Retinal pigment epithelial cell (primary cell): ENCODE measurements around the gene CHEK1.

Source experiments
- DNase-seq: peaks from one replicate; pipeline ENCODE4 v3.0.0-alpha.2; 2010; ENCODE audit warnings: low read depth
- H3K4me3 ChIP-seq: 2 replicates; pipeline ENCODE4 v1.5.1; 2011; ENCODE audit warnings: mild to moderate bottlenecking, low read length, control low read depth, moderate library complexity
- TF ChIP-seq, protein P1 (sequence below): conservative IDR thresholded peaks from 2 replicates; pipeline ENCODE4 v1.5.1; 2011; ENCODE audit warnings: low read depth, low read length, control low read depth, inconsistent platforms

Gene CHEK1

DNA sequence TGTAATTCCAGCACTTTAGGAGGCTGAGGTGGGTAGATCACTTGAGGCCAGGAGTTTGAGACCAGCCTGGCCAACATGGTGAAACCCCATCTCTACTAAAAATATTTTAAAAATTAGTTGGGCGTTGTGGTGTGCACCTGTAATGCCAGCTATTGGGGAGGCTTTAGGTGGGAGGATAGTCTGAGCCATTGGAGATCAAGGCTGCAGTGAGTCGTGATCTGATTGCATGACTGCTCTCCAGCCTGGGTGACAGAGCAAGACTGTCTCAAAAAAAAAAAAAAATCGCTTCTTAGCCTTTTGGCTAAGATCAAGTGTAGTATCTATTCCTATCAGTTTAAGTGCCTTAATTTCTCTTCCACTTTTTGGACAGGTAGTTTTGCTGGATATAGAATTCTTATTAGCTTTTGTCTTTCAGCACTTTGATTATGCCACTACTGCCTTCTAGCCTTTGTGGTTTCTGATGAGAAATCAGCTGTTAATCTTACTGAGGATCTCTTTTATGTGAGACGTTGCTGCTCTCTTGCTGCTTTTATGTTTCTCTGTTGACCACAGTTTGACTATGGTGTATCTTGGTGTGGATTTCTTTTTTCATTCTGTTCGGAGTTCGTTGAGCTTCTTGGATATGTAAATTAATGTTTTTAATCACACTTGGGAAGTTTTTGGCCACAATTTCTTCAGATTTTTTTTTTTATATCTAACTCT is 24.7 kb downstream of the CHEK1 start:
- TF ChIP-seq, protein P1, sequence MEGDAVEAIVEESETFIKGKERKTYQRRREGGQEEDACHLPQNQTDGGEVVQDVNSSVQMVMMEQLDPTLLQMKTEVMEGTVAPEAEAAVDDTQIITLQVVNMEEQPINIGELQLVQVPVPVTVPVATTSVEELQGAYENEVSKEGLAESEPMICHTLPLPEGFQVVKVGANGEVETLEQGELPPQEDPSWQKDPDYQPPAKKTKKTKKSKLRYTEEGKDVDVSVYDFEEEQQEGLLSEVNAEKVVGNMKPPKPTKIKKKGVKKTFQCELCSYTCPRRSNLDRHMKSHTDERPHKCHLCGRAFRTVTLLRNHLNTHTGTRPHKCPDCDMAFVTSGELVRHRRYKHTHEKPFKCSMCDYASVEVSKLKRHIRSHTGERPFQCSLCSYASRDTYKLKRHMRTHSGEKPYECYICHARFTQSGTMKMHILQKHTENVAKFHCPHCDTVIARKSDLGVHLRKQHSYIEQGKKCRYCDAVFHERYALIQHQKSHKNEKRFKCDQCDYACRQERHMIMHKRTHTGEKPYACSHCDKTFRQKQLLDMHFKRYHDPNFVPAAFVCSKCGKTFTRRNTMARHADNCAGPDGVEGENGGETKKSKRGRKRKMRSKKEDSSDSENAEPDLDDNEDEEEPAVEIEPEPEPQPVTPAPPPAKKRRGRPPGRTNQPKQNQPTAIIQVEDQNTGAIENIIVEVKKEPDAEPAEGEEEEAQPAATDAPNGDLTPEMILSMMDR: no peak
- no peak for DNase-seq
- H3K4me3 ChIP-seq: no peak overlapping the region

DNA sequence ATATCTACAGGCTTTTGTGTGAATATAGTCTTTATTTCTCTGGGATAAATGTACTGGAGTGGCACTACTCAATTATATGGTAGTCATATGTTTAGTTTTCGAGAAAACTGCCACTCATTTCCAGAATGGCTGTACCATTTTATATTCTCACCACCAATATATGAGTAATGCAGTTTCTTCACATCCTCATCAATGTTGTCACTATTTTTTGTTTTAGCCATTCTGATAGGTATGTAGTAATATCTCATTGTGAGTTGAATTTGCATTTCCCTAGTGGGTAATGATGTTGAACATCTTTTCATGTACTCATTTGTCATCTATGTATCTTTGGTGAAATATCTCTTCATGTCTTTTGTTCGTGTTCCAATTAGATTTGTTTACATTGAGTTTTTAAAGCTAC is 37.7 kb downstream of the CHEK1 start:
- TF ChIP-seq, protein P1: no peak
- H3K4me3 ChIP-seq: no peak overlapping the region
- DNase-seq: no peak

DNA sequence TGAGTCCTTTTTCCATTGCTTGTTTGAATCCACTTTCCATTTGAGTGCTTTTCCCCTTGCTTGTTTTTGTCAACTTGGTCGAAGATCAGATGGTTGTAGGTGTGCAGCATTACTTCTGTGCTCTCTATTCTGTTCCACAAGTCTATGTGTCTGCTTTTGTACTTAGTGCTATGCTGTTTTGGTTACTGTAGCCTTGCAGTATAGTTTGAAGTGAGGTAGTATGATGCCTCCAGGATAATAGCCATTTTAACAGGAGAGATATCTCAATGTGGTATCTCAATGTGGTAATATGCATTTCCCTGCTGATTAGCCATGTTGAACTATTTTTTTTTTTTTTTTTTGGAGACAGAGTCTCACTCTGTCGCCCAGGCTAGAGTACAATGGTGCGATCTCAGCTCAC is 38.9 kb downstream of the CHEK1 start:
- TF ChIP-seq, protein P1: no peak
- no peak overlapping the region for H3K4me3 ChIP-seq
- no peak for DNase-seq

DNA sequence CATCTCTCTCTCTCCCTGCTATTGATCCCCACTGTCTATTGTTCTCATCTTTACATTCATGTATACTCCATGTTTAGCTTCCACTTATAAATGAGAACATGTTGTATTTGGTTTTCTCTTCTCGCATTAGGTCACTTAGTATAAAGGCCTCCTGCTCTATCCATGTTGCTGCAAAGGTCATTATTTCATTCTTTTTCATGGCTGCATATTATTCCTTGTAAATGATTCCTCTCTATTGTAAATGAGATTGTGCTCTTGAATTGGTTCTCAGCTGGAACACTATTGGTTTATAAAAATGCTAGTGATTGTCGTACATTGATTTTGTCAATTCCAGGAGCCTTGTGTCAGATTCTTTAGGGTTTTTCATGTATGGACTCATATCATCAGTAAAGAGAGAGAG is 42.2 kb downstream of the CHEK1 start:
- H3K4me3 ChIP-seq: no peak overlapping the region
- TF ChIP-seq, protein P1: no peak
- no peak for DNase-seq

DNA sequence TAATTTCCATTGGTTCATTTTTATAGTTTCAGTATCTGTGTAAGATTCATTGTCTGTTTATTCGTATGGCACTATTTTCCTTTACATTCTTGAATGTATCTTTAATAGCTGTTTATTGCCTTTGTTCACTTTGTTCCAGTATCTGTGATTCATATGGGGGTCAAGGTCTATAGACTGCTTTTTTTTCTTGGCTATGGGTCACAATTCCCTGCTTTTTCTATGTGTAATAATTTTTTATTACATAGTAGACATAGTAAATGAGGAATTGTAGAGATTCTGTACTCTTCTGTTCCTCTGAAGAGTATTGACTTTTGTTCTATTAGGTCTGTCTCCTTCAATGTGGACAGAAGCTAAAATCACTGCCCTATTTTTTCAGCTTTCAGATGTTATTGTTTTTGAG is 45.2 kb downstream of the CHEK1 start:
- TF ChIP-seq, protein P1: no peak
- no peak for DNase-seq

DNA sequence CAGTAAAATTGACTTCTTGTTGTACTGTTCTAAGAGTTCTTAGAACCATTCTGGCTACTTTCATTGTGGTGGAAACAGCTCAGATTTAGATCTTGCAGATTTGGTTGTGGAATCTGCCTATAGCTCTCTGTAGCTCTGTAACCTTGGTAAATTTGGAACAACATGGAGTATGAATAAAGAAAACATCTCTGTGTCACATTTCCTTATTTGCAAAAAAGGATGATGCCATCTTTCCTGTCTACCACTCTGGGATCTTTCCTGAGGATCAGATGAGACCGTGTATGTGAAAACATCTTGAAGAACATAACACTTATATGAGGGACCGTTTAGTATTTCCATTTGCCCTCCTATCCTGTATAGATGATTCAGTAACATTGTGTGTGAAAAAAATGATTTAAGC is 46.6 kb downstream of the CHEK1 start:
- H3K4me3 ChIP-seq: no peak overlapping the region
- no peak for DNase-seq
- TF ChIP-seq, protein P1: no peak

More for the DNA sequence above, 45.2 kb downstream of the CHEK1 start:
- no peak overlapping the region for H3K4me3 ChIP-seq

DNA sequence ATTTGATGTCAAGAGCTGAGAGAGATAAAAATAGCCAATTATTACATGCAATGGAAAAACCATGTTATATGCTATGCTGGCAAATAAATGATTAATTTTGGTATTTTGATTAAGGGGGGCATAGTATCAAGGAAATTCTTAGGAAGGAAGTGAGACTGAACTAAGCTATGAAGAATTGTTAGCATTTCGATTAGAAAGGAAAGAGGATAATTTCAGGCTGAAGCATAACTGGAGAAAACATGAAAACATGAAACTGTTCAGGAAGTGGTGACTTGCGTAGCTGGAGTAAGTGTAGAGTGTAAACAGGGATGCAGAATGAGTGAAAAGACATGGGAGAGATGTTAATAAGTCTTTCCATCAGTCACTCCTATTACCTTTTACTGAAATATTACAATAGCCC is 49.2 kb downstream of the CHEK1 start:
- no peak overlapping the region for H3K4me3 ChIP-seq
- DNase-seq: no peak

More for the DNA sequence above, 49.2 kb downstream of the CHEK1 start:
- TF ChIP-seq, protein P1: no peak
